Fibroblast of skin of right quadriceps (primary cell): Measurements from ENCODE around the gene MYOZ3.

Experiments used
- DNase-seq: peaks from one replicate; pipeline ENCODE4 v3.0.0-alpha.2; 2013

The MYOZ3 gene

DNA sequence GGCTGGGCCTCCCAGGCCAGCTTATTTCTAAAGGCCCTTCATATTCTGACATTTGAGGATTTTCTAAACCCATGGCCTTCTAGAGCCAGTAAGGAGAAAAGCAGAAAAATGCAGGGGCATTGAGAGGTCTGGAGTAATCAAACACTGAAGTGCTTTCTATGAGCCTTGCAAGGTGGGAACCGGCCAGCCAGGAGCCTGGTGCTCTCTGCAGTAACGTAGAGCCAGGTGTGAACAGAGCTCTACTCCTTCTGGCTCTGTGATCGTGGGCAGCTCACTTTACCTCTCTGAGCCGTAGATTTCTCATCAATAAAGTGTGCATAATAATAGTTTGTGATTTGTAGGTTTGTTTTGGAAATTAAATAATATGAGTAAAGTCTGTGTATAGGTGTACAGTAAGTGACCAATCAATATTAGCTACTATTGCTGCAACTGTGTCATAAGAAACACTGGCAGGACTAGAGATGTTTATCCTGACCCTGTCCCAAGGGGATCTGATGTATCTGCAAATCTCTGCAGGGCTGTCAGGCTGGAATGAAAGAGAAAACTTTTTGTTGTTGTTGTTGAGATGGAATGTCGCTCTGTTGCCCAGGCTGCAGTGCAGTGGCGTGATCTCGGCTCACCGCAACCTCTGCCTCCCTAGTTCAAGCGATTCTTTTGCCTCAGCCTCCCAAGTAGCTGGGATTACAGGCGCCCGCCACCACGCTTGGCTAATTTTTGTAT lies 17.9 kb upstream of the MYOZ3 start:
- DNase-seq: no peak

DNA sequence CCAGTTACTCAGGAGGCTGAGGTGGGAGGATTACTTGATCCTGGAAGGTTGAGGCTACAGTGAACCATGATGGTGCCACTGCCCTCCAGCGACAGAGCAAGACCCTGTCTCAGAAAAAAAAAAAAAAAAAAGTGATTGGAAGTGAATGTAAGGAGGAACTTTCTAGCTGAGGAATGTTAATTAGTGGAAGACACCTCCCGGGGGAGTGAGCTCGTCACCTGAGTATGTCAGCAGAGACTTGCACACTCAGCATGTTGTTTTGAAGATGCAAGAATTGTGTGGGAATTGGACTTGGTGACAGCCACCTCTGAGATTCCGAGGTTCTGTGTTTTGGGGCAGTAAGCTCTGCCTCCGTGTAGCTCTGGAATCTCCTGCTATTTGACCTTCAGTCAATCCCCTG lies 17.0 kb upstream of the MYOZ3 start:
- DNase-seq: peak; percentile 63

DNA sequence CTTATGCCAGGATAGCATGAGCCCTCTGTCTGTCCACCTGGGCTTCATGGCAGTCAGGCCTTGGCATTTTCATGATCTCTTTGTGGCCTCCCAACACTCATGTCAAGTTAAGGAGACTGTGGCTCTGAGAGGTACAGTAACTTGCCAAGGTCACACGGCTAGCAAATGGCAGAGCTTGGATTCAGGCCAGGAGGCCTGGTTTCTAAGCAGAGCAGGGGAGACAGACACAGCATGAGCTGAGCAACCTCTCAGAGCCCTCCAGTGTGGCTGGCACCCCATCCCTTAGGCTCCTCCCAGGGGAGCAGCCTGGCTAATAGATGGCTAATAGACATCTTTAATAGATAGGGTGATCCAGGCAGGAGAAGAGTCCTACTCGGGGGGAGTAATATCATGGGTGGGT lies 16.5 kb upstream of the MYOZ3 start:
- no peak for DNase-seq

DNA sequence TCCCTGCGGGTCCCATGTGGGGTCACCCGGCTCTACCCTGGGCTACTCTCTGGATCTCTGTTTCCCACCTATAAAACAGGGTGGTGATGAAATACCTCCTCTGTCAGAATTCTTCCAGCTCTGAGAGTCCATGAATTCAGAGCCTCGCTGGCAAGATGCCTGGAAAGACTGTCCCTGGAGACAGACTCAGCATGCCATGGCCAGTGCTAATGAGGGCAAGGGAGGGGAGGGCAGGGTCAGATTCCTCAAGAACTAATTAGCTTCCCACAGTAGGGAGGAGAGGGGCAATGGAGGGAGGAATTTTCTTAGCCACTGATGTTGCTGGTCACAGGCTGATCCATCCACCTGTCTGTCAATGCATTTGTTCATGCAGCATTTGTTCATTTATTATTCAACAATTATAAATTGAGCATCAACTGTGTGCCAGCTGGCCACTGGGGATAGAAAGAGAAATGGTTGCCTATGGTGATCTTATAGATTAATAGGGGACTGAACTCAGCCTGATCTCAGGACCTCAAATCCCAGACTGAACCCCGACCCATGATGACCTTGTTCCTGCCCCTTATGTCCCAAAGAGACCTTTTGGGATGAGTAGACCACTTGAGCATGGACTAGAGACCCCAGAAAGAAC lies 15.9 kb upstream of the MYOZ3 start:
- DNase-seq: peak; percentile 90

DNA sequence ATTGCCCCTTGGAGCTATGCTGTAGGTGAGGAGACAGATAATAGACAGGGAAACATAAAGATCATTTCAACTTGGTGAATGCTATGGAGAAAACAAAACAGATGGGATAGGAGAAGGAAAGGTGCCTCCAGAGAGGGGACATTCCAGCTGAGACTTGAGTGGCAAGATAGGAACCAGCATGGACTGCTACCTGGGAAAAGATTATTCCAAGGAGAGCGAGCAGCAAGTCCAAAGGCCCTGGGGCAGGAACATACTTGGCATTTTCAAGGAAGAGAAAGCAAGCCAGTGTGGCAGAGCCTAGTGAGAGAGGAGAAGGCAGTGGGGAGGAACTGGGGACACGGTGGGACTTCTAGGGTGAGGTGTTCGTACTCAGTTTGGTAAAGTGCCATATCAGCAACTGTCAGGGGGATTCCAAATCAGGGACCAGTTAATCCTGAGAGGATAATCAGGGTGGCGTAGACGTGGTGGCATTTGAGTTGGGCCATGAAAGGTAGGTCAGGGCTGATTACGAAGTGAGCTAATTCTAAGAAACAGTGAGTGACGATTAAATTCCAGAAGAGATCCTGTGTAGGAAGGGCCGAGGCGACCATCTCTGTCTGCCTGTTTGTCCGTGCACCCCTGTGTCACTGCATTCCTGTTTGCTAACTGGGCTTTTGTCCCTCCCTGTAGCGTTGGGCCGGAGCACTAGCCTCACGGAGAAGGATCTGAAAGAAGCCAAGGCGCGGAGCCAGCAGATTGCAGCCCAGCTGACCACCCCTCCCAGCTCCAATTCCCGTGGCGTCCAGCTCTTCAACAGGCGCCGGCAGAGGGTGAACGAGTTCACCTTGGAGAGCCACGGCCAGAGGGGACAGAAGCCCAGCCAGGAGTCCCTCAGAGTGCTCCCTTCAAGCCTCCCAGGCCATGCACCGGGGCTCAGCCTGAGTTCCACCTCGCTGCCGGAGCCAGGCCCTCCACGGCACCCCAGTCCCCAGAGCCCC lies 13.5 kb upstream of the MYOZ3 start:
- no peak for DNase-seq

DNA sequence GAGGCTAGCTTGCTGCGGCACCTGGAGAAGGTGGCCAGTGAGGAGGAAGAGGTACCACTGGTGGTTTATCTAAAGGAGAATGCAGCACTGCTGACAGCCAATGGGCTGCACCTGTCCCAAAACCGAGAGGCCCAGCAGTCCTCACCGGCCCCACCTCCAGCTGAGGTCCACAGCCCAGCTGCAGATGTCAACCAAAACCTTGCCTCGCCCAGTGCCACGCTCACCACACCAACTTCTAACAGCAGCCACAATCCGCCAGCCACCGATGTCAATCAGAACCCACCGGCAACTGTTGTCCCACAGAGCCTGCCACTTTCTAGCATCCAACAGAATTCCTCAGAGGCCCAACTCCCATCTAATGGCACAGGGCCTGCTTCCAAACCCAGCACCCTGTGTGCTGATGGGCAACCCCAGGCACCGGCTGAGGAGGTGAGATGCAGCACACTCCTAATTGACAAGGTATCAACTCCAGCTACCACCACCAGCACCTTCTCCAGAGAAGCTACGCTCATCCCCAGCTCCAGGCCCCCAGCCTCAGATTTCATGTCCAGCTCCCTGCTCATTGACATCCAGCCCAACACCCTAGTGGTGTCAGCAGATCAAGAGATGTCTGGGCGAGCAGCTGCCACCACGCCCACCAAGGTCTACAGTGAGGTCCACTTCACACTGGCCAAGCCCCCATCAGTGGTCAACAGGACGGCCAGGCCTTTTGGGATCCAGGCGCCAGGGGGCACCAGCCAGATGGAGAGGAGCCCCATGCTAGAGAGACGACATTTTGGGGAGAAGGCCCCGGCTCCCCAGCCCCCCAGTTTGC lies 12.6 kb upstream of the MYOZ3 start:
- no peak for DNase-seq

DNA sequence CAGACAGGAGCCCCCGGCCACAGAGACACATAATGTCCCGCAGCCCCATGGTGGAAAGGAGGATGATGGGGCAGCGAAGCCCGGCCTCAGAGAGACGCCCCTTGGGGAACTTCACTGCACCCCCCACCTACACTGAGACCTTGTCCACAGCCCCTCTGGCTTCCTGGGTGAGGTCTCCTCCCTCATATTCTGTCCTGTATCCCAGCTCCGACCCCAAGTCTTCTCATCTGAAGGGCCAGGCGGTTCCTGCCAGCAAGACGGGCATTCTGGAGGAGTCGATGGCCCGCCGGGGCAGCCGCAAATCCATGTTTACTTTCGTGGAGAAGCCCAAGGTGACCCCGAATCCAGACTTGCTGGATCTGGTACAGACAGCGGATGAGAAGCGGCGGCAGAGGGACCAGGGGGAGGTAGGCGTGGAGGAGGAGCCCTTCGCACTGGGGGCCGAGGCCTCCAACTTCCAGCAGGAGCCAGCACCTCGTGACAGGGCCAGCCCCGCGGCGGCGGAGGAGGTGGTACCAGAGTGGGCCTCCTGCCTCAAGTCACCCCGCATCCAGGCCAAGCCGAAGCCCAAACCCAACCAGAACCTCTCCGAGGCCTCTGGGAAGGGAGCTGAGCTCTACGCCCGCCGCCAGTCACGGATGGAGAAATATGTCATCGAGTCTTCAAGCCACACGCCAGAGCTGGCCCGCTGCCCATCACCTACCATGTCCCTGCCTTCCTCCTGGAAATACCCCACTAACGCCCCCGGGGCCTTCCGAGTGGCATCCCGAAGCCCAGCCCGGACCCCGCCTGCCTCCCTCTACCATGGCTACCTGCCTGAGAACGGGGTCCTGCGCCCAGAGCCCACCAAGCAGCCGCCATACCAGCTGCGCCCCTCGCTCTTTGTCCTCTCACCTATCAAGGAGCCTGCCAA lies 11.7 kb upstream of the MYOZ3 start:
- DNase-seq: no peak

DNA sequence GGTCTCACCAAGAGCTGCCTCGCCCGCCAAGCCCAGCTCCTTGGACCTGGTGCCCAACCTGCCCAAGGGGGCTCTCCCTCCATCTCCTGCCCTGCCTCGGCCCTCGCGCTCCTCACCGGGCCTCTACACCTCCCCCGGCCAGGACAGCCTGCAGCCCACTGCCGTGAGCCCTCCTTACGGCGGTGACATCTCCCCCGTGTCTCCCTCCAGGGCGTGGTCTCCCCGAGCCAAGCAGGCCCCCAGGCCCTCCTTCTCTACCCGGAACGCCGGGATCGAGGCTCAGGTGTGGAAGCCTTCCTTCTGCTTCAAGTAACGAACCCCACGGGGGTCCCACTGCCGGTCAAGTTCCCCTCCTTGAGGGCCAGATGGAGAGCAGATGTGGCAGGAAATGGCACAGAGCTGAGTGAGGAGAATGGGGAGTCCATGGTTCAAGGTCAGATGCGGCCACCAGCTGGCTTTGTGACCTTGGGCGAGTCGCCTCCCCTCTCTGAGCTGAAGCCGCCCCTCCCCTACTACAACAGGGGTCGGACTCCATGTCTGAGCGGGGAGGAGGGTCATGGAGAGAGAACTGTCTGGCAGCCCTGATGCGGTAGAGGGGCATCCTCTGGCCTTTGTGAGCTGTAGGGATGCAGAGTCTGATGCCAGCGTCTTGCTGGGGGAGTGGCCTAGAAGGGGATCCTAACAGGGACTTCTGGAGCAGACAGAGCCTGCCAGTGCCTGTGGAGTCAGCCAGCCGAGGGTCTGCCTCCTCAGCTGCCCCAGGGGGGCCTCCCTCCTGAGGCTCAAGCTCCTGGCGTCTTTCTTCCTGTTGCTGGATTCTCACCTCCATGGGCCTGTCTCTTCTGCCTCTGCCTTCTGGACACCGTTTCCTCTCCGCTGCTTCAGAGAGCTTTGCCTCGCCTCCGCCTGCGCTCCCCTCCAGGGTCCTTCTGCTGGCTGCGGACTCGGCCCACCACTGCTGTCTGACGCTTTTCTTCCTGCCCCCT lies 10.7 kb upstream of the MYOZ3 start:
- no peak for DNase-seq

DNA sequence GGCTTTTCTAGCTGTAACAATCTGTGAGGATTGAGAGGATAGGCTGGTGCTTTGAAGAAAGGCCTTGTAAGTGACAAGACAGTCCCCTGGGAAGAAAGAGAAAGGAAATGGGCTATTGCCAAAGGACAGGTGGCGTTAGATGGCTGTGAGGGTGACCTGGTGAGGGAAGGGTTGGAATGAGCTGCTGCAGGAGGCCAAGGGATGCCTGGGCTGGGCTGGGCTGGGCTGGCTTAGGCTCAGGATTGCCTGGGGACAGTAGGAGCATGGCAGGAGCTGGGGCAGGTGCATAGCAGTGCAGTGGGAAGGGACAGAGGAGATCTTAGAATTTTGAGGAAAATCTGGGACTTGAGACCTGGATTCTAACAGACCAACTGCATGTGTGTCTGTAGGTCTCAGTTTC lies 9.7 kb upstream of the MYOZ3 start:
- DNase-seq: no peak

DNA sequence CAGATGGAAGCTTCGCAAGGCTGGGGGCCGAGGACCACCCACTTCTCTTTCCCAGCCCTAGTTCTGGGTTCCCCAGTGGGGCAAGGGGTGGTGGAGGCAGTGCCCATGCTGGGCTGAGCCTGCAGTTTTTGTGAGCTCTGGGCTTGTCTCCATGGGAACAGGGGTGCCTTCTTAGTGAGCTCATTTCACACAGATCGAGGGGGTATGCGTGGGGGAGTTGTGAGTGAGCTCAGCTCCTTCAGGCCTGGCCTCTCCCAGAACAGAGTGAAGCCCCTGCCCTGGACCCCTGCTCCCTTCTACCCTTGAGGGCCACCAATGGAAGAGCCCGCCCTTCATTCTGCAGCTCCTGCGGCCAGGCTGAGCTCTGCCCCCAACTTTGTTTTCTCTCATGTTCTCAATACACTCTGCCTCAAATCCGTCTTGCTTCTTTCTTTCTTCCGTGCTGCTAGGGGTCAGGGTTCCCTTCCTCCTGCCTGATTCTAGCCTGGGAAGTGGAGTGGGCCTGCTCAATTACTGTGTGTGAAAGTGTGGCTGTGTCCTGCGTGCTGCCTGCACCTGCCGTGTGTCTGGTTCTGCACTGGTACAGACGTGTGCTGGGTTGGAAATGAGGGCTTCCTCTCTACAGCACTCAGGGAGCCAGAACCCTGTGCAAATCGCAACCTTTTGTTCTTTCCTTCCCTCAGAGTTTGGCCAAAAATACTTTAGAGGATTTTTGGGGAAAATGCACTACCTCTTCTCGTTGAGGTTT lies 9.0 kb upstream of the MYOZ3 start:
- no peak for DNase-seq

DNA sequence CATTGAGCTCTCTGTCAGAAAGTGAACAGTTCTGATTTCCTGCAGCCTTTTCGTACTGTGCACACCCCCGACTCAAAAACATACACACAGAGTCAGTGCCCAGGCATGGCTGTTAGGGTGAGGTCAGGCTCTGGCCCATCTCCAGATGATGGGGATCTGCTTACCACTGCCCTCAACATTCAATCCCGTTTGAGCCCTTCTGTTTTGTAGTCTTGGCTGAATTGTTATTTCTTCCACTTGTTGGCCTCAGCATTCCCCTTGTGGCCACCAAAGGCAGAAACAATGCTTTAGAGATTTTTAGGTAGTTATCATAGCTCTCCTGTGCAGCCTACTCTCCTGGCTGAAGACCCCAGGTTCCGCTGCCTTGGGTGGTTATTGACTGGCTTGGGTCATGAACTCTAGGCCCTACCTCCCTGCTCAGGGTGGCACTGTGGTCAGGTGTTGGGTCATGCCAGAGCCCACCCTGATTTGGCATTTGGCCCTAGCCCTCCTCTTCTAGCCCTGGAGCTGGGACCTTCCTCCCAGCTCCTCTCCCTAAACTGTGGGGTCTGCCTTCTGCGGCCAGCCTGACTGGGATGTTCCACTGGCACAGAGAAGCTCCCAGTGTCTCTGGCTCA lies 7.8 kb upstream of the MYOZ3 start:
- DNase-seq: peak; percentile 60

DNA sequence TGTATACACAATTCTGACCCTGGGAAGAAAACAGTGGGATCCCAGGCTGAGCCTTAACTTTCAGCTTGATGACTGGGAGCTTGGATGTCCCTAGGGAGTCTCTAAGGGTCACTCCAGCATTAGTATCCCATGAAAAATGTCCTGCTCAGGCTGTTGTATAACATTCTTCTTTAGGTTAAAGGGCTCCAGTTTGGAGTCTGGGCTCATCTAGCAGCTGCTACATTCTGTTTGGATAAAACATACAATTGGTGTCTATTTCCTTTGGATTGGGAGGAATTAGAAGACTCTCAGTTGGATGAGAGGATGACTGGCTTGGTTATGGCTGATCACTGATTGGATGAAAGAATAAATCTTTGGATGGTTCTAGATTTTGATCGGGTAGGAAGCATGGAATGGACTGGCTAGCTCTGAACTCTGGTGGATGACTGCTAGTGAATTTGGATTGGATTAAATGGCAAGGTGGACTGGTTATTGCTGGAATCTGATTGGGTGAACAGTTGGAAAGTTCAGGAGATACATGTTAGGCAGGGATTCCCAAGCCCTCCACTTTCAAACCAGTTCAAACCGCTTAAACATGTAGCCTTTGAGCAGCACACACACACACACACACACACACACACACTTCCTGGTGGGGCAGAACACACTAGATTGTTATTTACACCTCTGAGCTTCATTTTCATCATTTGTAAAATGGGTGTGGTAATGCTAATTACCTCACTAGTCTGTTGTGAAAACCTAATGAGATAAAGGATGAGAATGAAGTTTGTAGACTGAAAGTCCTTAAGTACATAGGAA lies 7.1 kb upstream of the MYOZ3 start:
- no peak for DNase-seq

DNA sequence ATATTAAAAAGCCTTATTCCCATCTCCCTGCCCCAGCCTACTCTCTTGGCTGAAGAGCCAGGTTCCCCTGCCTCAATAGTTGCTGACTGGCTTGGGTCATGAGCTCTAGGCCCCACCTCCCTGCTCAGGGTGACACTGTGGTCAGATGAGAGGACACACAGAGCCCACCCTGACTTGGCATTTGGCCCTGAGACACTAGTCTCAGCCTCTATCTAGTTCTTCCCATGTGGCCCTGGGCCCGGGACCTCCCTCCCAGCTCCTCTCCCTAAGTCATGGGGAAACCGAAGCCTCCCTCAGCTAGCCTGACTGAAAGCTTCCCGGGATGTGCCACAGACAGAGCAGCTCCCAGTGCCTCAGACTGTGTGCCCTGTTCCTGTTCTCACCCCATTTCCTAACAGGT lies 5.8 kb upstream of the MYOZ3 start:
- DNase-seq: no peak

DNA sequence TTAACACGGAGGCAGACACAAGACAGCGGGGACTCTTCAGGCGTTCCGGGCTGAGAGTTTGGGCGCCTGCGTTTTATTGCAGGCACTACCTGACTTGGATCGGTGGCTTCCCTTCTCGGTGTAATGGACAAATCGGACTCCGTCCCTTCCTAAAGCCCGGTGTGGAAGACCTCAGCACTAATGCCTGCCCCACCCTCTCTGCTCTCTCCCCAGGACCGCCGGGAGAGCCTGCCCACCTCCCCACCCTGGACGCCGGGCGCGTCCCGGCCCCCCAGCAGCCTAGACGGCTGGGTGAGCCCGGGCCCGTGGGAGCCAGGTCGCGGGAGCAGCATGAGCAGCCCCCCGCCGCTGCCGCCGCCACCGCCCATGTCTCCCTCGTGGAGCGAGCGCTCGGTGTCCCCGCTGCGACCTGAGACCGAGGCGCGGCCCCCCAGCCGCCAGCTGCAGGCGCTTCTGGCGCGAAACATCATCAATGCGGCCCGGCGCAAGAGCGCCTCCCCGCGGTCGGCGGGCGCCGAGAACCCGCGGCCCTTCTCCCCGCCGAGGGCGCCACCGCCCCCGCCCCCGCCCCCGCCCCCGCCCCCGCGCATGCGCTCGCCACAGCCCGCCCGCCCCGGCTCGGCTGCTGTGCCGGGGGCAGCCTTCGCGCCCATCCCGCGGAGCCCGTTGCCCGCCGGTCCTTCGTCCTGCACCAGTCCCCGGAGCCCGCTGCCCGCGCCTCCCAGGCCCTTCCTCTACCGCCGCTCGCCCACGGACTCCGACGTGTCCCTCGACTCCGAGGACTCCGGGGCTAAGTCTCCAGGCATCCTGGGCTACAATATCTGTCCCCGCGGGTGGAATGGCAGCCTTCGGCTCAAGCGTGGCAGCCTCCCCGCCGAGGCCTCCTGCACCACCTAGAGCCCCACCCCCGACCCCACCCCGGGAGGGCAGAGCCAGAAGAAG lies 4.6 kb upstream of the MYOZ3 start:
- DNase-seq: peak; percentile 58

DNA sequence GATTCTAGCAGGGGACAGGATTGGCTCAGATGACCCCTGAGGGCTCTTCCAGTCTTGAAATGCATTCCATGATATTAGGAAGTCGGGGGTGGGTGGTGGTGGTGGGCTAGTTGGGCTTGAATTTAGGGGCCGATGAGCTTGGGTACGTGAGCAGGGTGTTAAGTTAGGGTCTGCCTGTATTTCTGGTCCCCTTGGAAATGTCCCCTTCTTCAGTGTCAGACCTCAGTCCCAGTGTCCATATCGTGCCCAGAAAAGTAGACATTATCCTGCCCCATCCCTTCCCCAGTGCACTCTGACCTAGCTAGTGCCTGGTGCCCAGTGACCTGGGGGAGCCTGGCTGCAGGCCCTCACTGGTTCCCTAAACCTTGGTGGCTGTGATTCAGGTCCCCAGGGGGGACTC lies 2.9 kb upstream of the MYOZ3 start:
- no peak for DNase-seq

DNA sequence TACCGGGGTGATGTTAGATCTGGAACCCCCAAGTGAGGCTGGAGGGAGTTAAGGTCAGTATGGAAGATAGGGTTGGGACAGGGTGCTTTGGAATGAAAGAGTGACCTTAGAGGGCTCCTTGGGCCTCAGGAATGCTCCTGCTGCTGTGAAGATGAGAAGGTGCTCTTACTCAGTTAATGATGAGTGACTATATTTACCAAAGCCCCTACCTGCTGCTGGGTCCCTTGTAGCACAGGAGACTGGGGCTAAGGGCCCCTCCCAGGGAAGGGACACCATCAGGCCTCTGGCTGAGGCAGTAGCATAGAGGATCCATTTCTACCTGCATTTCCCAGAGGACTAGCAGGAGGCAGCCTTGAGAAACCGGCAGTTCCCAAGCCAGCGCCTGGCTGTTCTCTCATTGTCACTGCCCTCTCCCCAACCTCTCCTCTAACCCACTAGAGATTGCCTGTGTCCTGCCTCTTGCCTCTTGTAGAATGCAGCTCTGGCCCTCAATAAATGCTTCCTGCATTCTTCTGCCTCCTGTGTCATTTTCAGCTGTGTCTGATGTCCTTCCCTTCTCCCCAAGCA lies 2.3 kb upstream of the MYOZ3 start:
- no peak for DNase-seq
